Right forelimb (tissue), 1 donor: ENCODE results near the gene CHCHD10.
"Not testable (repeated sequence)": the region's sequence is repeated elsewhere in the genome, so short reads cannot be mapped to it uniquely, and the experiment has no call there.

Source experiments
- DNase-seq: peaks from one replicate; pipeline ENCODE4 v3.0.0-alpha.2; 2018

The CHCHD10 gene

GRCh38 chr22:23744485-23744884 lies 23.3 kb downstream of the CHCHD10 start:
- no peak for DNase-seq

GRCh38 chr22:23744001-23744400 lies 23.8 kb downstream of the CHCHD10 start:
- DNase-seq, result no peak

- peak; percentile 81 for DNase-seq
These were observed 24.5 kb downstream of the CHCHD10 start for GRCh38 chr22:23743303-23743705.

DNA sequence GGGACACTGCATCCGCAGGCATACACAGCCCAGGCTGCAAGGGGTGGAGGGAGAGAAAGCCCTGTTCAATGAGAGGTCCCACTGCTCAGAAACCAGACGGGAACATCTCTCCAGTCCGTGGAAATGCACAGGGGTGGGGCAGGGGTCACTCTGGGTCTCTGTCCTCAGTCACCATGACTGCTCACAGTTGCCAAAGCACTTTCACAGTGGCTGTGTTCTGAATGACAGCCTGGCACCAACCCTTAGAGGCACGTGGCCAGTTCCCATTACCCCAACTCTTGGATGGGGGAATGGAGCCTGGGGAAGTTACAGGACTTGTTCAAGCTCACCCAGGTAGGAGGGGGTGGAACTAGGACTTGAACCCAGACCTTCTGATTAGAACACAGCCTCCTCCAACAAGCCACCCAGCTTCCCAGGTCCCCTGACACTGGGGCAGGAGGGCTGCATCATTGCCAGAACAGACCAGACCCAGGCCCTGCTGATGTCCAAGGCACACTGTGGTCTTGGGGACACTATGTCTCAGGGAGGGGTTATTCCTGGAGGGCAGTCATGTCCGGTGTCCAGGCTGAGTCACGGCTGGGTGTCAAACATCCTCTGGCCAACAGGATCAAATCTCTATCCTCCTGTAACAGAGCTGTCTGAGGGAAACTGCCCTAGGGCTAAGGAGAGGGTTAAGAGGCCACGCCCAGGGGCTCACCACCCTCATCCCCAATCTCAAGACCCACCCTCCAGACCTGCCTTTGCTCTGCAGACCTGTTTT lies 25.1 kb downstream of the CHCHD10 start:
- no peak for DNase-seq

GRCh38 chr22:23737696-23738095 lies 30.1 kb downstream of the CHCHD10 start:
- no peak for DNase-seq

DNA sequence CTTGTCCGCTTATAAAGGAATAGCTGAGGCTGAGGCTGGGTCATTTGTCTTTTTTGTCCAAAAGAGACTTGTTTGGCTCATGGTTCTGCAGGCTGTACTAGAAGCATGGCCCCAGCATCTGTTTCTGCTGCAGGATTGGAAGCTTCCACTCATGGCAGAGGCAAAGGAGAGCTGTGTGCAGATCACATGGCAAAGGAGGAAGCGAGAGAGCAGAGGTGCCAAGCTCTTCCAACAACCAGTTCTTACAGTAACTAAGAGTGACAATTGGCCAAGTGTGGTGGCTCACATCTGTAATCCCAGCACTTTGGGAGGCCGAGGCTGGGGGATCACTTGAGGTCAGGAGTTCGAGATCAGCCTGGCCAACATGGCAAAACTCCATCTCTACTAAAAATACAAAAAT lies 39.7 kb downstream of the CHCHD10 start:
- not testable (repeated sequence) for DNase-seq

DNA sequence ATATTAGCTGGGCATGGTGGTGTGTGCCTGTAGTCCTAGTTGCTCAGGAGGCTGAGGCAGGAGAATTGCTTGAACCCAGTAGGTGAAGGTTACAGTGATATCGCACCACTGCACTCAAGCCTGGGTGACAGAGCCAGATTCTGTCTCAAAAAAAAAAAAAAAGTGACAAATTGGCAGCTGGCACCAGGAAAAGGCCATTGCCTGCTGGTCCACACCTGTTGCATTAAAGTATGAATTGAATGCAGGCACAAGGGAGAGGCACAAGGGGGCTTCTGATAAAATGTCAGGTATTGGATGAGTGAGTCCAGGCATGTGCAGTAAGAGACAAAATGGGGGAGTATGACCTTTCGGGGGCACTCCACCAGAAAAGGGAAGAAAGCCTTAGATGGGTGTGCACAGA lies 45.0 kb downstream of the CHCHD10 start:
- no peak for DNase-seq

- no peak for DNase-seq
These were observed 45.6 kb downstream of the CHCHD10 start for GRCh38 chr22:23722160-23722559.

DNA sequence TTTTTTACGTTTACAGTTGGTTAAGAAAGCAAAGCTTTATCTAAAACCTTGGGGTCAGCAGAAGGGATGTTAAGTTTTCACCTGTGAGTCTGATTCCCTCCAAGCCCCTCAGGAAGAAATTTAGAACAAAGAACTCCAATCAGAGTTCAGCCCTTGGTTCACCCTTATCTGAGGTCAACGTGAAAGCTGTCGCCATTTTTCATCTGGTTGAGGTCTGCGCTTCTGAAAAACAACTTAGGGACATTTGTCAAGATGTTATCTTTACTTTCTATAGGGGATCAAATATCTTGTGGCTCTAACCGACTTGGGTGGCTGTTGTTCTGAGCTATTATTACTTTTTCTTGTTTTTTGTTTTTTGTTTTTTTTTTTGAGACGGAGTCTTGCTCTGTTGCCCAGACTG lies 46.9 kb downstream of the CHCHD10 start:
- DNase-seq, result no peak

- DNase-seq, result no peak
These were observed 49.2 kb downstream of the CHCHD10 start for GRCh38 chr22:23718371-23719165.

DNA sequence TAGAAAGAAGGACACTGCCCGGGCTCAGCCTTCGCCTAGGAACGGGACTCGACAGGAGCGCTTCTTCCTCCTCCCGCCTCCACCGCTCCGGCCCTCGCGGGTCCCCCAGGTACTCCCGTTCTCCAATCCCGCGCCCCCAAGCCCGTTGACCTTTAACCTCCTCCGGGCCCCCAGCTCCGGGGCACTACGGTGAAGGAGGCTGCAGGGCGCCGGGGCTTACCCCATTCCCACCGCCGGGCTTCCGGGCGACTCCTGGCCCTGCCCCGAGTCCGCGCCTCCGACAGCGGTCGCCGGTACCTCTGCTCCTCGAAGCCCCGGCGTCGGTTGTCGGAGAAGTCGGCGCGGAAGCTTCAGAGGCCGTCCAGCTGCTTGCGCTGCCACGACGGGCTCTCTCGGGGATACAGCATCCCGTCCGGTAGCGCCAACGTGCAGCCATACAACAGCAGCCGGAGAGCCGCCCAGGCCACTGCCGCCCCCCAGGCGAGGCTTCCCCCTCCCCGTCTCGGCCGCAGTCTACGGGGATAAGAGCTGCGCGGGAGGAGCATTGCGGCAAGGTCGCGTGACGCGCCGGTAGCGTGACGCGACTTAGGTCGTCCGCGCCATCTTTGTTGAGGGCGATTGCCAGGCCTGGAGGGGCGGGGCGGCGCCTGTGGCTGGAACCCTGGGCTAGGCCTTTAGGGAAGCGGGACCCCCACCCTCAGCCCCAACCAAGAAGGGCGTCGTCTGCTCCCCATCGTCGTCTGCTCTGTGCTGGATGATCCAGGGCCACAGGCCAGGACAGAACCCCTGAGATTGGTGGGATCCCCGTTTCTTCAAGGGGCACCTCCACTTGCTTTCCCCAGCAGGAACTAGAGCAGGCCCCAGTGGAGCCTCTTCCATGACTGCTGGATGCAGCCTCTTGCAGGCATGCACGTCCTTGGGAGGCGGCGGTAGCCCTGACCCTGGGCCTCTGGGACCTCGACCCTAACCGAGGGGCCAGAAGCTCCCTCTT lies 50.7 kb downstream of the CHCHD10 start:
- DNase-seq, result peak; percentile 92
